NCI-H226 (cell line): ENCODE data around the gene MRGPRG.

ENCODE experiments used
- DNase-seq: peaks from one replicate; pipeline ENCODE4 v3.0.0-alpha.2; 2015

MRGPRG gene

DNA sequence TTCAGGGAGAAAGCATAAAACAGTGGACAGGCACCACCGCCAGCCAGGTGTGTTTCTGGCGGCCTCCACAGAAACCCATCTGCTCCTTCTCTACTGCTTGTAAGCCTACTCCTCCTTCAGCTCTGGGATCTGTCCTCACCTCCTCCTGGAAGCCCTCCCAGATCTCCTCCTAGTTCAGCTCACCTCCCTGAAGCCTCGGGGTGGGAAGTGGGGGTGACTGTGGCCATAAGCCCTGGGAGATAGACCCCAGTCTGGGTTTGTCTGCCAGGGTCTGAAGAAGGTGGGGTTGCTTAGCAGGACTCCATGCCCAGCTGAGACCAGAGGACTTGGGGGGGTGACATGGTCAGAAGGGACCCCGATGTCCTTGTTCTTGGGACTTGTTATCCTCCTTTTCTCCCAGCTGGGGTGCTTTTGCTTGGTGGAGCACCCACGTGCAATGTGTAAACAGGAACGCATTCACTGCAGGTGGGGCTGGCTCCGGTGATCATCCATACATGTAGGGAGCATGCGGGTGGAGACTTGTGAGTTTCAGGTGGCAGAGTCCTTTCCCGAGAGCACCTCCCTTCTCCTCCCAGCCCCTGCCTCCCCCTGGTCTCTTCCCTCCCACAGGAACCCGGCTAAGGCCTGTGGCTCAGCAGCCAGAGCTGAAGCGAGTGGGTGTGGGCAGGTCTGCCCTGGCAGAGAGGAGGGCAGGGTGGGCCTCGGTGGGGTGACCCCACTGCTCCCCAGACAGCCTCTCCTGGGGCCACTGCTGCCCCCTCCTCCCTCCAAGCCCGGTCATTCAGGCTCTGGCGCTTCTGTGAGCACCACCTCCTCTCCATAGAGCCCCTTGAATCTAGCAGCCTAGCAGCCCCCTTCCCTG is 25.9 kb downstream of the MRGPRG start:
- DNase-seq = no peak

DNA sequence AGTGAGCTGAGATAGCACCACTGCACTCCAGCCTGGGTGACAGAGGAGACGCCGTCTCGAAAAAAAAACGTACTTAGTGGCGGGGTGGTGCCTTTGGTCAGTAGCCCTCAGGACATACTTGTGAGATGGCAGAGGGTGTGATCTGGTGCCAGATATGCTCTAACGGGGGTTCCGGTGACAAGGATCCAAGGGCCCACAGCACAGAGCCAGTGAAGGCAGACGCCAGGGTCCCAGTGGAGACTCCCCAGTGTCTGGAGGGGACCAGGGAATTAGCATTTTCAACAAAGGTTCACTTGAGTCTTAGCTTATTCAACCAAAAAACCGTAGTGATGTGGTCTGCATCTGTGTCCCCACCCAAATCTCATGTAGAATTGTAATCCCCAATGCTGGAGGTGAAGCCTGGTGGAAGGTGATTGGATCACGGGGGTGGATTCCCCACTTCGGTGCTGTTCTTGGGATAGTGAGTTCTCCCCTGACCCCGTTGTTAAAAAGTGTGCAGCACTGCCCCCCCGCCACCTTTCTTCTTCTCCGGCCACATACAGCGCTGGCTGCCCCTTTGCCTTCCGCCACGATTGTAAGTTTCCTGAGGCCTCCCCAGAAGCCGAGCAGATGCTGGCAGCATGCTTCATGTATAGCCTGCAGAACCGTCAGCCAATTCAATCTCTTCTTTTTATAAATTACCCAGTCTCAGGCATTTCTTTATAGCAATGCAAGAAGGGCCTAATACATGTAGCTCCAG is 26.9 kb downstream of the MRGPRG start:
- no peak for DNase-seq

DNA sequence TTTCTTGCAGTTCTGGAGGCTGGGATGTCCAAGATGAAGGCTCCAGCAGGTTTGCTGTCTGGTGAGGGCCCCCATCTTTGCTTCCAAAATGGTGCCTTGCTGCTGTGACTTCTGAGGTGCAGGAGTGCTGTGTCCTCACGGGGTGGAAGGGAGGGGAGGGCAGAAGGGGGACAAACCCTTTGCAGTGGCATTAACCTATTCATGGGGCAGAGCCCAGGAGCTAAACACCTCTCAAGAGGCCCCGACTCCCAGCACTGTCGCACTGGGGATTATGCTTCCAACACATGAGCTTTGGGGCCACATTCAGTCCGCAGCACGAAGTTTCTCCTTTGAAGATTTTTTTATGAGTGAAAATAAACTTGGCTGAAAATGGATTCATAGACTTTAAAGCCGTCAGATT is 28.0 kb downstream of the MRGPRG start:
- DNase-seq = no peak

DNA sequence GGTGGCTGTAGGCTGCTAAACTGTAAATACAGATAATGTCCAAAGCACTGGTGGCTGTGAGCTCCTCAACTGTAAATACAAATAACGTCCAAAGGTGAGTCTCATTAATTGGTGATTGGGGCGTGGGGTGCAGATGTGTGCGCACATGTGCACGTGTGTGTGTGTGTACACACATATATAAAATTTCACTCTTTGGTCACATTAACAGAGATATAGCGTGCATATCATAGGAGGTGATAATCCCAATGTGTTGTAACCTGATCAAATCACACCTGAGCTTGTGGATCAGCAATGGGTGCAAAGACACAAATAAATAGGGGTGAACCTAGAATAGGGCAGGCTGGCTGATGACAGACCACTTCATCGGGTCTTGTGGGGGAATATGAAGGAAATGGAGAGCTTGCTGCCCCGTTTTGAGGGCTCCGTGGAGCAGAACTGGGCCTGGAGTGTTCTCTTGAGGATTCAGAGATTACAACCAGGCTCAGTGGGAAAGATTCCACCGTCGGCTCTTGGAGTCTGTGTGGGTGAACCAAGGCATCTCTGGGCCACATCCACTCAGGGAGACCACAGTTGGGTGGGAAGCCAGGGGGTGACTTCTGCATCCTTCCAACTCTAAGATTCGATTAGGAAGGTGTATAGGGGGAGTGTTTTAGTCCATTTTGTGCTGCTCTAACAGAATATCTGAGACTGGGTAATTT is 28.6 kb downstream of the MRGPRG start:
- no peak for DNase-seq

DNA sequence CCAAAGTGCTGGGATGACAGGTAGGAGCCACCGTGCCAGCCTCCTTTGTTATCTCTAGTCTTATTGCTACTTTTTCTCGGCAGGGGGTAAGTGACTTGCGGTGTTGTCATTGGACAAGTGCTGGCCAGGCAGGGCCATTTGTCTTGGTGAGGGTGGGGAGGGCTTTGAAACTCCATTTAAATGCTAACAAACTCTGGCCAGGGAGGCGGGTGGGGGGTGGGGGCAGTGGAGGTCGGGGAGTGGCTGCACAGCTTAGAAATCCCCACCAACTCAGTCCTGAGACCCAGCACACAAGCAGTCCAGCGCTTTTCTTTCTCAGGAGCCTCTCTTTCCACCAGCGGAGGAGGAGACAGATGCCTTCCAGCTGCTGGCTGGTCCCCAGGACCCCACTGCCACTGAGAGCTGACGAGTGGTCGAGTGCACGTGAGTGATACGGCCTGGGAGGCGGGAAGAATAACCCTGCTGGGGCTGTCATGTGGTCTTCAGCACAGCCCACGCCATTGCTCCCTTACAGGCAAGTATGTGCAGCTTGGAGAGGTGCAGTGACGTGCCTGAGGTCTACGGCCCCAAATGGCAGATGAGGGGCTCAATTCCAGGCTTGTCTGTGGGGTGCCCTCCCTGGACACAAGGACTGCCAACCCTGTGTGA is 29.3 kb downstream of the MRGPRG start:
- no peak for DNase-seq

DNA sequence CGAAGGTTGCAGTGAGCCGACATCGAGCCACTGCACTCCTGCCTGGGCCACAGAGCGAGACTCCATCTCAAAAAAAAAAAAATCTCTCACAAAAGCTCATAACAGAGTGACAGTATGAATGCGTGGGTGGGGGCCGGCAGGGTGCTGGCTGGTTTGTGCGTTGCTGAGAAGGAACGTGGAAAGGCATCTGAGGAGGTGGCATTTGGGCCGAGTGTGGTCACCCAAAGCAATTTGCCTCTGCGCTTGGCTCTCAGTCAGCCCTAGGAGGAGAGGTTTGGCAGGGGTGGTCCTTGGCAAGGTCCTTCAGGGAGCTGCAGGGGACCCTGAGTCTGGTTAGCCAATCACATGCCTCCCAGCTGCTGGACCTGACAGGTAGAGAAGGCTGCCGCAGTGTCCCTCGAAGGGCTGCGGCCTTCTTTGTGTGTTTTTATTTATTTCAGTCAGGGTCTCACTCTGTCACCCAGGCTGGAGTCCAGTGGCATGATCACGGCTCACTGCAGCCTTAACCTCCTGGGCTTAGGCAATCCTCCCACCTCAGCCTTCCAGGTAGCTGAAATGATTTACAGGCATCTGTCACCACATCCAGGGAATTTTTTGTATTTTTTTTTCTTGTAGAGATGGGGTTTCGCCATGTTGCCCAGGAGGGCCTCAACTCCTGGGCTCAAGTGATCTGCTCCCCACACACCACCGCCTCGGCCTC is 30.0 kb downstream of the MRGPRG start:
- no peak for DNase-seq

DNA sequence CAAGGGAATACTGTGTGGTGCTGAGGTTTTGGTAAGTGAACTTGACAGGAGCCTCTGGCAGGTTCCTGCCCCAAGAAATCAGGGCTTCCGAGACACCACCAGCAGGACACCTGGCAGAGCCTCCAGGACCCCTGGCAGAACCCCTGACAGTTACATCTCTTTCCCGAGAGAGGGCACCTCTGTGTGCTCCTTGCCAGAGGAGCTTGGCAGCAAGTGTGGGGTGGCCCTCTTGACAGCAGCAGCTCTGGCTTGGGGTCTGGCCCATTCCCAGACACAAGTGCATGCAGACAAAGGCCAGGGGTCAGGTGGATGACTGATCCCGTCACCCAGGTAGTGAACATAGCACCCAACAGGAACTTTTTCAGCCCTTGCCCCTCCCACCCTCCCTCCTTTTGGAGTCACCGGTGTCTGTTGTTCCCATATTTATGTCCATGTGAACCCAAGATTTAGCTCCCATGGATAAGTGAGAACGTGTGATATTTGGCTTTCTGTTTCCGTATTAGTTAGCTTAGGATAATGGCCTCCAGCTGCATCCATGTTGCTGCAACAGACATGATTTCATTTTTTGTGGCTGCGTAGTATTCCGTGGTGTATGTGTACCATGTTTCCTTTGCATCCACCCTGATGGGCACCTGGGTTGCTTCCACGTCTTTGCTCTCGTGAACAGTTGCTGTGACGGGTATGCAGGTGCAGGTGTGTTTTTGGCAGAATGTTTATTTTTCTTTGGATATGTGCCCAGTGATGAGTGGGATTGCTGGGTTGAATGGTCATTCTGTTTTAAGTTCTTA is 32.3 kb downstream of the MRGPRG start:
- no peak for DNase-seq

DNA sequence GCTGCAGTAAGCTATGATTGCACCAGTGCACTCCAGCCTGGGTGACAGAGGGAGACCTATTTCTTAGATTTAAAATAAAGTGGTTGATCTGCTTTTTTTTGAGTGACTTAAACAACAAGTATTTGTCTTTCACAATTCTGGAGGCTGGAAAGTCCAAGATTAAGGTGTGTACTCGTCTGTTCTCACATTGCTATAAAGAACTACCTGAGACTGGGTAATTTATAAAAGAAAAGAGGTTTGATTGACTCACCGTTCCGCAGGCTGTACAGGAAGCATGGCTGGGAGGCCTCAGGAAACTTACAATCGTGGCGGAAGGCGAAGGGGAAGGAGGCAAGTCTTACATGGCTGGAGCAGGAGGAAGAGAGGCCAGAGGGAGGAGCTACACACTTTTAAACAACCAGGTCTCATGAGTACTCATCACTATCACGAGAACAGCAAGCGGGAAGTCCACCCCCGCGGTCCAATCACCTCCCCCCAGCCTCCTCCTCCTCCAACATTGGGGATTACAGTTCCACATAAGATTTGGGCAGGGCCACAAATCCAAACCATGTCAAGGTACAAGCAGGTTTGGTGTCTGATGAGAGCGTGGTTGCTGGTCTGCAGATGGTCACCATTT is 33.8 kb downstream of the MRGPRG start:
- no peak for DNase-seq

DNA sequence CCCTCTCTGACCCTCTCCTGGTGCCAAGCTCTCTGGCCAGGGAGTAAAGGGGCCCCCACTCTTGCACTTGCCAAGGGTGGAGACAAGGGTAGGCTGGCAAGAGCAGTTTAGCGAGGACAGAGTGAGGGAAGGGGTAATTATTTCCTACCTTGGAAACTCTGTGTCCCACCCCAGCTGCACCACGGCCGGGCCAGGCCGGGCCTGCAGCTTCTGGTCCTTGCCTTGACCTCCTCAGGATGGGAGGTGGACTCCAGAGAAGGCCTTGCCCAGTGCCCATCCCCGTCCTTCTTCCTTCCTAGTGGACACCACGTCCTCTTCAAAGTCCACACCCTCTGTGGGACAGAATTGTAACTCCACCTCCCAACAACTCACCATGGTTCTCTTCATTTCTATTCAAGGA is 35.1 kb downstream of the MRGPRG start:
- no peak for DNase-seq

DNA sequence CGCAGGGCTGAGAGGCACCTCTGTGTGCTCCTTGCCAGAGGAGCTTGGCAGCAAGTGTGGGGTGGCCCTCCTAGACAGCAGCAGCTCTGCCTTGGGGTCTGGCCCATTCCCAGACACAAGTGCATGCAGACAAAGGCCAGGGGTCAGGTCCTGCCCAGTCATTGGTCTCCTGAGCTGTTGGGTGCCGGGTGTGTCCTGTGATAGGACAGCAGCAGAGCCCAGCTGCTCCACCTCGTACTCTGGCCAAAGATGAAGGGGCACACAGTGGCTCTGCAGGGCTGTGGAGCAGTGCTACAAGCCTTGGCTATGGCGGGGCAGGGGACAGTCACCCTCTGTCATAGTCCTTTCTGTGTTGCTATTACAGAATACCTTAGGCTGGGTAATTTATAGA is 36.2 kb downstream of the MRGPRG start:
- DNase-seq = no peak

DNA sequence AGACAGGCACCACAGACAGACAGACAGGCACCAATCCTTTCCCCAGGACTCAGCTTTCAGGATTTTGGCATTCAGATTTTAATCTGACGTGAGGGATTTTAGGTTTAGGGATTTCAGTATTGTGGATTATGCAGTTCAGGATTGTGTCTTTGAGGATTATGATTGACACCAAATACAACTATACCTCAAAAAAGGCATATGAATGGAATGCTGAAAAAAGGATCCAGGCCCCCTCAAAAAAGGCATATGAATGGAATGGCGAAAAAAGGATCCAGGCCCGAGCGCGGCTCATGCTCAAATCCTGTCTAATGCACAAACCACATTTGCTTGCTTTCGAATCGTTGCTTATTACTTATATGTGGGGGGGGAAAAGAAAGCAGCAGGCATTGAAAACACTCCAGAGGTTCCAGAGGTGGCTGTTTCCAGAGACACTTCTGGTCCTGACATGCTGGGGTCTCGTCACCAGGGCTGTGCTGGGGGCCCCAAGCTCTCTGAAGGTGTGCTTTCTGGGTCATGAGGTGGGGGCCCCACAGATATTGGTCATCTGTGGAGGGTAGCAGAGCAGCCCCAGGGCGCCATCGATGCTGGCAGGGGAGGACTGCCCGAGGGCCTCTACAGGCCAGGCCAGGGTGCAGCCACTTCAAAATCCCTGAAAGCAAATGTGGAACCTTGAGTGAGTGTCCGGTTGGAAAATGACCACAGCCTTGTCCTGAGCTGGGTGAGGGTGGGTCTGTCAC is 36.7 kb downstream of the MRGPRG start:
- DNase-seq = no peak

DNA sequence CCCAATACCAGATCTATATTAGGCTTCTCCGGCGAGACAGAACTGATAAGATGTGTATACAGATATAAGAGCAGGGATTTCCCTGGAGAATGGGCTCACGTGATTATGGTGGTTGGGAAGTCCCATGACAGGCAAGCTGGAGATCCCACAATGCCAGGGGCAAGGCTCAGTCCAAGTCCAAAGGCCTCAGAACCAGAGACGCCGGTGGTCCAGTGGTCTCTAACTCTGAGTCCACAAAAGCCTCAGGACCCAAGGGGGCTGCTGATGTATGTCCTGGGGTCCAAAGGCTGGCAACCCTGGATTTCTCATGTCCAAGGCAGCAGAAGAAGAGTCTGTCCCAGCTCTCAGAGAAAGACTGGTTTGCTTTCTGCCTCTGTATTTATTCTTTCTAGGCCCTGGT is 37.7 kb downstream of the MRGPRG start:
- no peak for DNase-seq

DNA sequence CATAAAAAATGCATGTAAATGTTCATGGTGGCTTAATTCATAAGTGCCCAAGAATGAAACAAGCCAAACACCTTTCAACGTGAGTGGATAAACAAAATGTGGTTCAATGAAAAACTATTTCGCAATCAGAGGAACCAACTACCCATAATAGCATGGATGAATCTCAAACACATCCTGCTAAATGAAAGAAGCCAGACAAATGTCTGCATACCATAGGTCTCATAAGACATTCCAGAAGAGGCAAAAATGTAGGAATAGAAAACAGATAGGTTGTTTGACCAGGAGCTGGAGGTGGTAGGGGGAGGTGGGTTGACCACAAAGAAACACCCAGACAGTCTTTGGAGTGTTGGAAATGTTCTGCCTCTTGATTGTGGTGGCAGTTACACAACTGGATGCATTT is 40.3 kb downstream of the MRGPRG start:
- DNase-seq = no peak

DNA sequence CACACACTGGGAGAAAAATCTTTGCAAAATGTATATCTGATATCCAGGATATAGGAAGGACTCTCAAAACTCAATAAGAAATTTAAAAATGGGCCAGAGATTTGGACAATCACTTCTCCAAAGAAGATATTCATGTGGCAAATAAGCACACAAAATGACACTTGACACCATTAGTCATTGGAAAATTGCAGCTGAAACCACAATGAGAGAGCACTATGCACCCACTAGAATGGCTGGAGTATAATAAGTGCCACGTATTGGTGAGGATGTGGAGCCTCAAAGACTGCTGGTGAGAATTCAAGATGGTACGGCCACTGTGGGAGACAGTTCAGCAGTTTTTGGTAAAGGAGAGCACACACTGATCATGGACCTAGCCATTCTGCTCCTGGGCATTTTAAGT is 40.7 kb downstream of the MRGPRG start:
- no peak for DNase-seq

DNA sequence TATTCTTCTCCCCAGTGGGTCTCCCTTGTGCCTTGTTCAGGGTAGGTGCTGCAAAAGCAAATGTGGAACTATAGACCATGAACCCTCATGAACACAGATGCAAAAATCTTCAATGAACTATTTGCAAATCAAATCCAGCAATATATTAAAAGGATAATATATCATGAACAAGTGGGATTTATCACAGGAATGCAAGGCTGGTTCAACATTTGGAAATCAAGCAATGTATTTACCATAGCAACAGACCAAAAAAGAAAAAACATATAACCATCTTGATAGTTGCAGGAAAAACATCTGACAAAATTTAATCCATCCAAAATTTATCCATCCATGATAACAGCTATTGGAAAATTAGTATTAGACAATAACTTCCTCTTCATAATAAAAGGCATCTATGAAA is 42.1 kb downstream of the MRGPRG start:
- no peak for DNase-seq

DNA sequence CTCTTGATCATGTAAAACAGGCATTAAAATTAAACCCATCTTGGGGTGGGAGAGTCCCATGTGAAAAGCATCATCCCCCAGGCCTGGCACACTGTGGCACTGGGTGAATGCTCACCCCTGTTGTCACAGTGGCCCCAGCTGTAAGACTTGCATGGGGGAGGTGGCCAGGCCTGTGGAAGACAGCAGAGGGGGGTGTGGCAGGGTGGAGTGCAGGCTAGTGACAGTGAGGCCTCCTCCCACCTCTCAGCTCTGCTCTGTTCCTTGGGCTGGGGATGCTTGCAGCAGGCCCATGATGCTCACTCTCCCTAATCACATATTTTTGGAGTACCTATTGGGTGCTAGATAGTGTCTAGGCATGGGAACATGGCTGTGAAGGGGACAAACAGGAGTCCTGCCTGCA is 43.4 kb downstream of the MRGPRG start:
- no peak for DNase-seq

DNA sequence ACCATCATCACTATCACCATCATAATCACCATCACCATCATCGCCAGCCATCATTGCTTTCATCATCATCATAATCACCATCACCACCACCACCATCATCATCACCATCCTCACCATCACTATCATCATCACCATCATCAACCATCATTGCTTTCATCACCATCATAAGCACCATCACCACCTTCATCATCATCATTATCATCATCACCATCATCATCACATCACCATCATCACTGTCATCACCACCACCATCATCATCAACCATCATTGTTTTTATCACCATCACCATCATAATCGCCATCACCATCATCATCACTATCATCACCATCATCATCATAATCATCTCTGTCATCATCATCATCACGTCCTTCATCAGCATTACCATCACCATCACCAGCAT is 44.2 kb downstream of the MRGPRG start:
- no peak for DNase-seq

DNA sequence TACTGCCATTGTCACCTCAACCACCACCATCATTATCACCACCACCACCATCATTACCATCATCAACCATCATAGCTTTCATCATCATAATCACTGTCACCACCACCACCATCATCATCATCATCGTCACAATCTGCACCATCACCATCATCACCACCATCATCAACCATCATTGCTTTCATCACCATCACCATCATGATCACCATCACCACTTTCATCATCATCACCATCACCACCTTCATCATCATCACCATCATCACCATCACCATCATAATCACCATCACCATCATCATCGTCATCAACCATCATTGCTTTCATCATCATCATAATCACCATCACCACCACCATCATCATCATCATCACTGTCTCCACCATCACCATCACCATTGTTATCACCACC is 44.8 kb downstream of the MRGPRG start:
- no peak for DNase-seq

DNA sequence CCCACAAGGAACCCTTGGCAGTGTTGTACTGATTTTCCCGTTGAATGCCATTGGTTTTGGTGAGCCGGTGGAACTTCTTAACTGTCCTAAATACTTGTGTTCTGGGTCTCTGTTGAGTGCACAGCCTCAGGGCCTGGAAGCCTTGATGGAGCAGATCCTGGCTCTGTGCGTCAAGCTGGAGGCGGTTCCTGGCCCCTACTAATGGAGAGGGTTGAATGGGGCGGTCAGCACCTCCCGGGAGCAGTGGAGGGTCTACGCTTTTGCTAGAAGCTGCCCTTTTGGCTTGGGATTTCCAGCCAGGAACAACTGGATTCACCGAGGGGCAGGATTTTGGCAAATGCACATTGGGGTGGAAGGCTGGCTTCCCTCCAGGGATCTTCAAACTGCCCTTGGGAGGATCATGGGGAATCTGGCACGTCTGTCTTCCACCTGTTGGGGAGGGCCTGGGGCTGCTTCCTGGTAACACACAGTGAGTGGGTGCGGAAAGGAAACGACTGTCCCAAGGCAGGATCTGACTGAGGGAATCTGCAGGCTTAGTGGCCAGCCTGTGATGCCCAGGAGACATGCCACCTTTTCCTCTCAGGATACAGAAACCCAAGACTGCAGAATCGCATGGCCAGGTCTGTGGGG is 46.6 kb downstream of the MRGPRG start:
- DNase-seq = no peak
